ENCODE data around the gene NCOR2. TPM values are rescaled to one million over a fixed set of nuclear protein-coding genes. Genes with fewer than 3 reads are reported as not detected.

Gene NCOR2
- total and polyA plus RNA-seq, 10 of the 15 experiments (the other 5 are each of a cell fraction or from before 2014, with no cell fraction given): 0.43 to 179 (median 14.9) TPM

DNA sequence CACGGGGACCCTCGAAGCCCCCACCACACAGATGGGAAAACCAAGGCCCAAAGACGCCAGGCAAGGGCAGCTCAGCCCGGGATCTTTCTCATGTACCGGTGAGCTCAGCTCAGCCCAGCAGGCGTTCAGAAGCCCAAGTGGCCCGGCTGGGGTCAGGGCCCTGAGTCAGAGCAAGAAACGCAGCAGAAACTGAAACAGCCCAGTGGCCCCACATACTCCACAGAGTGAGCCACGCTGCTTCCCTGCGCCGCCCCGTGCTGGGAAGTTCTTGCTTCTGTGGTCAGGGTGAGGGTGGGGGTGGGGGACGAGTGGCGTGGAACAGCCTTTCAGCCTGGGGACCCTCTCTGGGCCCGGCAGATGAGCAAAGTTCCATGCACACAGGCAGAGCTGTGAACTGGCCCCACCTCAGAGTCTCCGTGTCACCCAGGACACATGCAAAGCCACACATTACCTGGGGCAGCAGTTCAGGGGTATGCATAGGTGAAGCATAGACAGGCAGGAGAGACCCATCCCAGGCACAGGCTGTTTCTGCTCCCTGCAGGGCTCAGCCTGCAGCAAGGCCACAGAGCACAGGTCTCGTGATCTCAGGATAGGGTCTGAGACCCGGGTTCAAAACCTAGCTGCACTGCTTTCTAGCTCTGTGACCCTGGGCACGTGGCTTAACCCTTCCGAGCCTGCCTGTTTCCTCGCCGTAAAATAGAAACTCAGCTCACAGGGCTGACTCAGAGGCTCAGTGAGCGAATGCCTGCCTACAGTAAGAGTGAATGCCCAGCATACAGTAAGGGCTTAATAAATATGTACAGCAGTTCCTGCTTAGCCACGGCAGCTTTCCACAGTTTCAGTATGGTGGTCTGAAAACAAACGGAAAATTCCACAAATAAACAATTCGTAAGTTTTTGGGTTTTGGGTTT lies 21.6 kb downstream of the NCOR2 start (continued):
- TF ChIP-seq PBX3 (IDR thresholded peaks at IDR 0.05; ENCODE audit: insufficient replicate concordance, low read depth, low read length) (no peak), WRNIP1 (IDR thresholded peaks at IDR 0.05; ENCODE audit: borderline replicate concordance, low read depth, low read length) (no peak), RAD51 (IDR thresholded peaks at IDR 0.05) (peak; percentile 79), CHD1 (IDR thresholded peaks at IDR 0.05; ENCODE audit: low read depth, low read length) (no peak), RB1 (IDR thresholded peaks at IDR 0.05; ENCODE audit: borderline replicate concordance) (no peak; the same call in 1 of the 2 replicates), JUND (IDR thresholded peaks at IDR 0.05; ENCODE audit: low read depth, low read length) (peak; percentile 86), MYC (IDR thresholded peaks at IDR 0.05; ENCODE audit: insufficient read depth, insufficient read length, insufficient replicate concordance, low read length, severe bottlenecking) (no peak), IRF3 (IDR thresholded peaks at IDR 0.05) (no peak), CBX5 (IDR thresholded peaks at IDR 0.05; ENCODE audit: low read depth) (0 out of 2 replicates have a peak, but pooled peaks have one; percentile 1), ZBED1 (IDR thresholded peaks at IDR 0.05; ENCODE audit: borderline replicate concordance) (no peak; the same call in 1 of the 2 replicates), CBFB (IDR thresholded peaks at IDR 0.05; ENCODE audit: low read depth) (peak; percentile 94), KDM1A (IDR thresholded peaks at IDR 0.05; ENCODE audit: borderline replicate concordance) (no peak), SIN3A (IDR thresholded peaks at IDR 0.05; ENCODE audit: low read depth, low read length) (no peak), IRF5 (IDR thresholded peaks at IDR 0.05; ENCODE audit: borderline replicate concordance) (peak; percentile 71), SMC3 (IDR thresholded peaks at IDR 0.05; ENCODE audit: borderline replicate concordance, low read length) (peak; percentile 16; the same call in 1 of the 2 replicates), ATF2 (IDR thresholded peaks at IDR 0.05; ENCODE audit: low read length) (no peak), CREM (IDR thresholded peaks at IDR 0.05; ENCODE audit: low read depth) (peak; percentile 83; the same call in 1 of the 2 replicates), JUNB (IDR thresholded peaks at IDR 0.05) (peak; percentile 90)
- TF ChIP-seq, protein P1, sequence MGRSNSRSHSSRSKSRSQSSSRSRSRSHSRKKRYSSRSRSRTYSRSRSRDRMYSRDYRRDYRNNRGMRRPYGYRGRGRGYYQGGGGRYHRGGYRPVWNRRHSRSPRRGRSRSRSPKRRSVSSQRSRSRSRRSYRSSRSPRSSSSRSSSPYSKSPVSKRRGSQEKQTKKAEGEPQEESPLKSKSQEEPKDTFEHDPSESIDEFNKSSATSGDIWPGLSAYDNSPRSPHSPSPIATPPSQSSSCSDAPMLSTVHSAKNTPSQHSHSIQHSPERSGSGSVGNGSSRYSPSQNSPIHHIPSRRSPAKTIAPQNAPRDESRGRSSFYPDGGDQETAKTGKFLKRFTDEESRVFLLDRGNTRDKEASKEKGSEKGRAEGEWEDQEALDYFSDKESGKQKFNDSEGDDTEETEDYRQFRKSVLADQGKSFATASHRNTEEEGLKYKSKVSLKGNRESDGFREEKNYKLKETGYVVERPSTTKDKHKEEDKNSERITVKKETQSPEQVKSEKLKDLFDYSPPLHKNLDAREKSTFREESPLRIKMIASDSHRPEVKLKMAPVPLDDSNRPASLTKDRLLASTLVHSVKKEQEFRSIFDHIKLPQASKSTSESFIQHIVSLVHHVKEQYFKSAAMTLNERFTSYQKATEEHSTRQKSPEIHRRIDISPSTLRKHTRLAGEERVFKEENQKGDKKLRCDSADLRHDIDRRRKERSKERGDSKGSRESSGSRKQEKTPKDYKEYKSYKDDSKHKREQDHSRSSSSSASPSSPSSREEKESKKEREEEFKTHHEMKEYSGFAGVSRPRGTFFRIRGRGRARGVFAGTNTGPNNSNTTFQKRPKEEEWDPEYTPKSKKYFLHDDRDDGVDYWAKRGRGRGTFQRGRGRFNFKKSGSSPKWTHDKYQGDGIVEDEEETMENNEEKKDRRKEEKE (IDR thresholded peaks at IDR 0.05): no peak
- TF ChIP-seq, protein P2, sequence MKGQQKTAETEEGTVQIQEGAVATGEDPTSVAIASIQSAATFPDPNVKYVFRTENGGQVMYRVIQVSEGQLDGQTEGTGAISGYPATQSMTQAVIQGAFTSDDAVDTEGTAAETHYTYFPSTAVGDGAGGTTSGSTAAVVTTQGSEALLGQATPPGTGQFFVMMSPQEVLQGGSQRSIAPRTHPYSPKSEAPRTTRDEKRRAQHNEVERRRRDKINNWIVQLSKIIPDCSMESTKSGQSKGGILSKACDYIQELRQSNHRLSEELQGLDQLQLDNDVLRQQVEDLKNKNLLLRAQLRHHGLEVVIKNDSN (IDR thresholded peaks at IDR 0.05; ENCODE audit: borderline replicate concordance, extremely low read length, insufficient read depth, low read depth, low read length): peak; percentile 81
